Stimulated activated CD4-positive, alpha-beta T cell treated with anti-CD3 and anti-CD28 coated beads, Interleukin-4, amount 100 ng/mL, for 48 hours (primary cell): ENCODE data around the gene SARDH.

Source experiments
- DNase-seq, 2 donors: peaks; one replicate each; pipeline ENCODE4 v3.0.0-alpha.2; 2020; ENCODE audit warnings: low read depth in 2 of 2

The SARDH gene

DNA sequence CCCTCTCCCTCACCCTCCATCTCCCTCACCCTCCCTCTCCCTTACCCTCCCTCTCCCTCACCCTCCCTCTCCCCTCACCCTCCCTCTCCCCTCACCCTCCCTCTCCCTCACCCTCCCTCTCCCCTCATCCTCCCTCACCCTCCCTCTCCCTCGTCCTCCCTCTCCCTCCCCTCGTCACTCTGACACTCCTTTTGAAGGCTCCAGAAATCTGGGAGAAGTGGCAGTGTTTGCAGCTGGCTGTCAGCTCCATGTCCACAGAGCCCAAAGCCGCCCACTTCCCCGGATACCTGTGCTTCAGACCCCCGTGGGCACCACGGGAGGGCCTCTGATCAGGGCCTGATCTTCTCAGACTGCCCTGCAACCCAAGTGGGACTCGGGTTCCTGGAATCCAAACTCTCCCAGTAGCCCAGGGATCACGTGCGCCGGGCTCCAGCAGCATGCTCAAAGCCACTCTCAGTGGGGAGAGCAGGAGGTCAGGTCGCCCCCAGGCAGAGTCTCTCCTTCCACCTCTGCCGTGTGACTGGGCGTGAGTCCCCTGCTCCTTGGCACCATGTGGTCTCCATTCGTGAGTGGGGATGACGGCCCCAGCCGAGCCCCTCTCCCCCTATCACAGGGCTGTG lies 68.9 kb downstream of the SARDH start:
- no peak for DNase-seq

DNA sequence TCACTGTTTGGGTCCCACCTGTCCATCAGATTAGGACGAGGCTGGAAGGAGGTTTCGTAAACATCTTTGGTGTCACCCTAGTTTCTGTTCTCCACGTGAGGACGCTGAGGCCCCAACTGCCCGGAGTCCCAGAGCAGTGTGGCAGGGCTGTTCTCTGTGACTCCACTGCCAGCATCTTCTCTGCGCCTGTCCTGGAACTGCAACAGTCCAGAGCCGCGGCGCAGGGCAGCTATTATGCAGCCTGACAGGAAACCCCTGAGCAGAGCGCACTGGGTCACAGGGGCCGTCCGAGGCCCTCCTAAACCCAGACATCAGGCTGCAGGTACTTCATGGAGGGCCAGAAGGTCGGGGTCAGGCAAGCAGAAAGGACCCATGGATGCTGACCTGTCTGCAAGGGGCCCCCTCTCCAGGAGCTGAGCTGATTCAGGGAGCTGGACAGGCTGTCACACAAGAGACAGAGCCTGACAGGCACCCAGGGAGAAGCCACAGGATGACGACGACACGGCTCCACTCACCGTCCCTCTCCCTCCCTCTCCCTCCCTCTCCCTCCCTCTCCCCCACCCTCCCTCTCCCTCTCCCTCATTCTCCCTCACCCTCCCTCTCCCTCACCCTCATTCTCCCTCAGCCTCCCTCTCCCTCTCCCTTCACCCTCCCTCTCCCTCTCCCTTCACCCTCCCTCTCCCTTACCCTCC lies 70.2 kb downstream of the SARDH start:
- DNase-seq = no peak

DNA sequence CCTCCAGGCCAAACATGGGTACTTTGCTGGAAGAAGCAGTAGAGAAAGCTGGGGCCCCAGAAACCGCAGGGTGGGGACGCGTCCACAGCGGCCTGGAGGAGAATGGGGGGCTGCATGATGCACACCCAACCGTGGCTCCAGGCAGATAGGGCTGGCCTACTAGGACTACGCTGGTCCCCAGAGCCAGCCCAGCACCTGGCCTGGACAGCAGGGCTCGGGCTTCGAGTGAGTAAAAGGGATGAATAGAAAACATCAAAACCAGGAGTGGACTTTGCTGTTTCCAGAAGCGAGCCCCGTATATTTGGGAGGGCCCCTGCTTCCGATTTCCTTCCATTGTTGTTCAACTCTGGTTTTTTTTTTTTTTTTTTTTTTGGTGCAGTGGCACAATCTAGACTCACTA lies 71.3 kb downstream of the SARDH start:
- no peak for DNase-seq

DNA sequence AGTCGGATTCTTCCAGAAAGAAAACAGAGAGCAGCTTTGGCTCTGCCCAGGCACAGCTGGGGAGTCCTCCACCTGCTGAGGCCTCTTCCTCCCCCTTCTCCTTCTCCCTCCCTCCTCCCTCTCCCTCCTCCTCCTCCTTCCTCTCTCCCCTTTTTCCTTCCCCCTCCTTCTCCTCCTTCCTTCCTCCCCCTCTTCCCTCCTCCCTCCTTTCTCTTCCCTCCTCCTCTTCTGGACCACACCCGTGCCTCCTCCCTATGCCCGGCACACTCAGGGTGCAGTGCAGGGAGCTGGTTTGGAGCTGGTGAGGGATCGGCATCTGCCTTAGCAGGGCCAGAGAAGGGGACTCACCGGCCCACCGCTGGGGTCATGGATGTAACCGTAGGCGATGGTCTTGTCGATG lies 71.8 kb downstream of the SARDH start:
- DNase-seq = no peak

- no peak for DNase-seq
These were observed 72.6 kb downstream of the SARDH start for GRCh38 chr9:133665535-133665934.

DNA sequence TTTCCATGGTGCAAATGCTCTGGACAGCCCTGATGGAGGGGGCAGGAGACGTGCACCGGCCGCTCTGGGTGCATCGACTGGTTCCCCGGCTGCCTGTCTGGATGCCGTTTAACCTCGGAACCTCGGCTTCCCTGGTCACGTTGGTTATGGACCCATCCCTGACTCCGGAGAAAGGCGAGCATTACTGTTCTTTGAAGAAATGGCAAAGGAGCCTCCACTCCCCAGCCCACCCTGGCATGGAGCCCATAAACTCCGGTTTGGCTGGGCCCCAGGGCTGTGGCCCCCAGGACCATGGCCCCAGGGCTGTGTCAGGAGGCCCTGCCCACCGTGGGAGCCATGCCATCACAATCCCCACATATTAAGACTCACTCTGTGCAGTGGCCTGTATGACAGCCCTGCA lies 73.1 kb downstream of the SARDH start:
- no peak for DNase-seq

- DNase-seq = no peak
These were observed 73.7 kb downstream of the SARDH start for GRCh38 chr9:133664173-133665050.

- no peak for DNase-seq
These were observed 76.2 kb downstream of the SARDH start for GRCh38 chr9:133661846-133662540.

GRCh38 chr9:133659516-133659915 lies 78.6 kb downstream of the SARDH start:
- no peak for DNase-seq

- DNase-seq = peak in 1 of 2 donors; percentile 11
These were observed 79.4 kb downstream of the SARDH start for GRCh38 chr9:133658442-133659431.

- DNase-seq = no peak
These were observed 81.0 kb downstream of the SARDH start for GRCh38 chr9:133657120-133657661.

- peak in 1 of 2 donors; percentile 19 for DNase-seq
These were observed 81.7 kb downstream of the SARDH start for GRCh38 chr9:133656211-133657119.

DNA sequence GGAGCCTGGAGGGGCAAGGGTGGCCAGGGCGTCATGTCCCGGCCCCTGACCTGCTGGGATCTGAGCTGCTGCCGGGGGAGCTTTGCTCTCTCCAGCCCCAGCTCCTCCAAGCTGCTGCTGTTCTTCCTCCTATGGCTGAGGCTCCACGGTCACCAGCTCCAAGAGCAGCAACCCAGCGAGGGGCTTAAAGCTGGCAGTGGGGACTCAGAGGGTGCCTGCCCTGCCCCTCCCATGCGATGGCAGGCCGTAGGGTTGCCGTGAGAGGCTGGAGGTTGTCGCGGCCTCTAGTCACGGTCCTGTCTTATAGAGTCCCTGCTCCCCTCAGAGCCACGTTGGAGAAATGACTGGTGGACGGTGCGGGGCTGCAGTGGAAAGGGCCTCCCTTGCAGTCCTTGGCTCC lies 82.5 kb downstream of the SARDH start:
- DNase-seq = no peak

DNA sequence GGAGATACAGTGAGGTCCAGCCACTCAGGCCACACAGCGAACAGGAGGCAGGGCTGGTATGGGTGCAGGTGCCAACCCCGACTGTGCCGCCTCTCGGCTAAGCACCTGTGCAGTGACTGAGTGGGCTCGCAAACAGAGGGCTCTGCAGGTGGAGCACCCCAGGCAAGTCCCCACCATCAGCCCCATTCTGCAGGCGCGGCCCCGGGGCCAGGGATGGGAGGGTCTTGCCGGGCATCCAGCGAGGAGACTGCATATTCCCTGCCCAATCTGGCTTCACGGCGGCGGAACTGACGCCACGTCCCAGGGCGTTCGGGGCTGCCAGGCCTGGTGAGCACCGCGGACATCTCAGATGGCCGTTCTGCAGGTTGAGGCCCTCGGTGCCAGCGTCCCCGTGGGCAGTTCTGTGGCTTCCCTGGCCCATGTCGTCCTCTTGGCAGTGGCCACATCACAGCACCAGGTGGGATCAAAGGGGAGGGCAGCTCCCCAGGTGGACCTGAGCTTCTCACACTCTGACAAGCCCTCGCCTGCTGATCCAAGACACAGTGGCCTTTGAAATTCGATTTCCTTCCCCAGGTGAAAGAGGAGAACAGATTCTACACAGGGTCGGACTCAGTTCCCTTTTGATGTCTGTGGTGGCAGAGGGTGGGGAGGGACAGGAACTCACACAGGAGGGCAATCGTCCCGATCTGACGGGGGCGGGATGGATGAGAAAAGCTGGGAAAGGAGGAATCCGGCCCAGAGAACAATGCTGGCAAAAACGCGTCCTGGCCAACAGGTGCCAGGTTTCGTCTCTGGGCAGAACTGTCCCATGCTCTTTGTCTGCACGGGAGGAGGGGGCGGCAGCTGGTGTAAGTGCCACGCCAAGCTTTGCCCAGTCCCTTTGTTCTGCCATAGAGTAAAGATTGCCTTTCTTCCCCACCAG lies 83.2 kb downstream of the SARDH start:
- no peak for DNase-seq

DNA sequence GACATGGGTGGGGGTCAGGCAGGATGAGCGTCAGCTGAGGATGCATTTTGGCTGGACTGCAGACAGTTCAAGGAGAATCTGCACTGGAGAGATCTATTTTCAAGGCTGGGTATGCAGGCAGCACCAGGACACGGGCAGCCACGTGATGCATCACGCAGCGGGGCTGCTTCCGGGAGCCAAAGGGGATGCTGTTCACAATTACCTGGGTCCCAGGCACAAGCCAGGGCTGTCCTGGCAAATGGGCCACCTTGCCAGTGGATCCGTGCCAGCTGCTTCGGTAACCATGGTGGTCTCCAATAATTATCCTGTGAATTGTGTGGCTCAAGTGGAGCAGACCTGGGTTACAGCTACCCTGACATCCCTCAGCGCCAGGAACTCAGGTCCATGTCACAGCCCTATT lies 84.5 kb downstream of the SARDH start:
- DNase-seq = no peak

GRCh38 chr9:133650026-133650425 lies 88.1 kb downstream of the SARDH start:
- DNase-seq = no peak

DNA sequence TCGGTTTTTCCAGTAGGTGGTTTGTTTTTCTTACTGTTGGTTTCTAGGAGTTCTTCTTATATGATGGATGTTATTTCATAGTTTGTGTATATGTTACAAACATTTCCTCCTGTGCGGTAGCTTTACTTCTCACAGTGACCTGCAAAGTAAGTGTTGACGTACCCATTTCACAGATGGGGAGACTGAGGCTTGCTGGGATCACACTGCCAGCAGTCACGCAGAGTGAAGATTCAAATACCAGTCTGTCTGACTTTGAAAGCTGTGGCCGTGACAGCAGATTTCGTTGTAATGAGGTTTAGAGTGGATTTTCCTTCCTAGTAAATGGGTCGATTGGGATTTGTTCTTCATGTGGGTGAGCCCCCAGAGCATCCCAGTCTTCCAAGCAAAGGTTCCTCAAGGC lies 89.0 kb downstream of the SARDH start:
- no peak for DNase-seq

GRCh38 chr9:133647765-133648469 lies 90.2 kb downstream of the SARDH start:
- no peak for DNase-seq
